SK-N-SH (cell line): ENCODE data around the gene KMT5B. TPM values are rescaled to one million over a fixed set of nuclear protein-coding genes. Genes with fewer than 3 reads are reported as not detected.

Source experiments
- CTCF ChIA-PET: fragments of 300-600, 350-600 bp; formaldehyde crosslinking; extraction: SDS; loops from one replicate; lab custom pipeline; 2021; lab: Yijun Ruan, JAX
- POLR2A ChIA-PET: fragments of 350-600 bp; sonication (Branson Sonifier 250); formaldehyde crosslinking; extraction: SDS; loops from one replicate; lab custom pipeline; 2020; ENCODE audit warnings: antibody characterized with exemption, inconsistent platforms; lab: Yijun Ruan, JAX
- DNase-seq: peaks from one replicate; pipeline ENCODE4 v3.0.0; 2012
- H2AFZ ChIP-seq: fragments of 200-600 bp; sonication (generic); 2 replicates; pipeline ENCODE4 v1.8.1; 2016; ENCODE audit warnings: antibody characterized with exemption, mild to moderate bottlenecking, low read depth
- H3F3A ChIP-seq: fragments of 200-600 bp; sonication (generic); replicated peaks from 2 replicates; pipeline ENCODE3; 2016; ENCODE audit warnings: antibody characterized with exemption, mild to moderate bottlenecking; ENCODE audit not compliant: insufficient read depth
- H3K27ac ChIP-seq, 2 experiments: fragments of 200-500 bp in 1 of 2; fragments of 200-600 bp in 1 of 2; sonication (Bioruptor generic) in 1 of 2; sonication (generic), shearing (Covaris generic) in 1 of 2; 2 replicates each; pipeline versions ENCODE4 v1.5.1 to v1.6.1; 2014 to 2016; ENCODE audit warnings: low read depth in 2 of 2, inconsistent platforms in 1 of 2, low read length in 1 of 2, mild to moderate bottlenecking in 1 of 2, mixed read lengths in 1 of 2
- H3K27me3 ChIP-seq: fragments of 200-600 bp; sonication (generic), shearing (Covaris generic); 2 replicates; pipeline ENCODE4 v1.6.1; 2016; ENCODE audit warnings: mixed run types; ENCODE audit not compliant: insufficient read depth
- H3K36me3 ChIP-seq, 2 experiments: fragments of 200-500 bp in 1 of 2; fragments of 200-600 bp in 1 of 2; sonication (Bioruptor generic) in 1 of 2; sonication (generic) in 1 of 2; replicated peaks in 1 of 2; 2 replicates each; pipeline versions ENCODE3 to v1.5.1; 2014 to 2016; ENCODE audit warnings: low read length in 1 of 2, mild to moderate bottlenecking in 1 of 2; ENCODE audit not compliant: insufficient read depth in 2 of 2, control insufficient read depth in 1 of 2
- H3K4me1 ChIP-seq, 2 experiments: fragments of 200-500 bp in 1 of 2; fragments of 200-600 bp in 1 of 2; sonication (Bioruptor generic) in 1 of 2; sonication (generic), shearing (Covaris generic) in 1 of 2; 2 replicates each; pipeline versions ENCODE4 v1.5.1 to v1.6.1; 2014 to 2016; ENCODE audit warnings: low read depth in 1 of 2, low read length in 1 of 2, mixed run types in 1 of 2; ENCODE audit not compliant: insufficient read depth in 2 of 2, control insufficient read depth in 1 of 2
- H3K4me2 ChIP-seq: fragments of 200-600 bp; sonication (generic), shearing (Covaris generic); 2 replicates; pipeline ENCODE4 v1.6.1; 2017; ENCODE audit warnings: mixed run types
- H3K4me3 ChIP-seq, 2 experiments: fragments of 200-500 bp in 1 of 2; fragments of 200-600 bp in 1 of 2; sonication (Bioruptor generic) in 1 of 2; sonication (generic), shearing (Covaris generic) in 1 of 2; 2 replicates each; pipeline versions ENCODE4 v1.5.1 to v1.8.1; 2014 to 2016; ENCODE audit warnings: low read depth in 2 of 2, inconsistent platforms in 1 of 2, low read length in 1 of 2, mild to moderate bottlenecking in 1 of 2, mixed read lengths in 1 of 2, moderate library complexity in 1 of 2
- H3K79me2 ChIP-seq: fragments of 200-600 bp; sonication (generic); 2 replicates; pipeline ENCODE4 v1.8.1; 2017; ENCODE audit warnings: mild to moderate bottlenecking; ENCODE audit not compliant: insufficient read depth
- H3K9ac ChIP-seq: fragments of 200-600 bp; sonication (generic); 2 replicates; pipeline ENCODE4 v1.6.1; 2017; ENCODE audit warnings: mixed run types
- H3K9me2 ChIP-seq: fragments of 200-600 bp; sonication (generic); 2 replicates; pipeline ENCODE4 v1.6.1; 2017; ENCODE audit warnings: mixed run types
- H3K9me3 ChIP-seq: fragments of 200-600 bp; sonication (generic); 2 replicates; pipeline ENCODE4 v1.6.1; 2017; ENCODE audit warnings: mixed run types, mild to moderate bottlenecking, moderate library complexity
- H4K20me1 ChIP-seq: fragments of 200-600 bp; sonication (generic); 2 replicates; pipeline ENCODE4 v1.6.1; 2017; ENCODE audit warnings: mild to moderate bottlenecking, mixed run types; ENCODE audit not compliant: insufficient read depth
- CHD2 ChIP-seq: fragments of 150-350 bp; IDR thresholded peaks from 2 replicates; pipeline ENCODE4 v1.6.1; 2018; ENCODE audit warnings: low read length; ENCODE audit not compliant: partially characterized antibody
- ELF1 ChIP-seq: IDR thresholded peaks from 2 replicates; pipeline ENCODE4 v1.4.0; 2012
- EP300 ChIP-seq, 2 experiments: IDR thresholded peaks; 2 replicates each; pipeline versions ENCODE4 v1.4.0 to v1.6.1; 2012; ENCODE audit warnings: borderline replicate concordance in 1 of 2, low read depth in 1 of 2, low read length in 1 of 2
- FOSL2 ChIP-seq: IDR thresholded peaks from 2 replicates; pipeline ENCODE4 v1.4.0; 2012; ENCODE audit warnings: low read depth, mild to moderate bottlenecking, moderate library complexity, borderline replicate concordance
- GABPA ChIP-seq: IDR thresholded peaks from 2 replicates; pipeline ENCODE4 v1.4.0; 2012; ENCODE audit warnings: low read depth, mild to moderate bottlenecking
- MEF2A ChIP-seq: IDR thresholded peaks from 2 replicates; pipeline ENCODE4 v1.4.0; 2012; ENCODE audit warnings: low read depth, borderline replicate concordance
- NFIC ChIP-seq: IDR thresholded peaks from 2 replicates; pipeline ENCODE4 v1.4.0; 2012; ENCODE audit warnings: borderline replicate concordance
- NRF1 ChIP-seq: IDR thresholded peaks from 2 replicates; pipeline ENCODE4 v1.6.1; 2012; ENCODE audit warnings: low read depth, mild to moderate bottlenecking, low read length
- RAD21 ChIP-seq: IDR thresholded peaks from 2 replicates; pipeline ENCODE4 v1.6.1; 2012; ENCODE audit warnings: mild to moderate bottlenecking, low read length
- RFX5 ChIP-seq: IDR thresholded peaks from 2 replicates; pipeline ENCODE4 v1.6.1; 2012; ENCODE audit warnings: mild to moderate bottlenecking, improper control_type of control experiment, low read length
- RXRA ChIP-seq: IDR thresholded peaks from 2 replicates; pipeline ENCODE4 v1.4.0; 2012; ENCODE audit warnings: low read depth, mild to moderate bottlenecking, borderline replicate concordance
- SIN3A ChIP-seq: IDR thresholded peaks from 2 replicates; pipeline ENCODE4 v1.6.1; 2012; ENCODE audit warnings: low read depth, mild to moderate bottlenecking, low read length, moderate library complexity, borderline replicate concordance
- USF1 ChIP-seq: IDR thresholded peaks from 2 replicates; pipeline ENCODE4 v1.4.0; 2012; ENCODE audit warnings: low read depth, borderline replicate concordance
- WGBS: methylation state at CpG from one replicate; pipeline ENCODE4 v1.1.6; 2017; ENCODE audit warnings: low lambda C conversion rate; 5-methylcytosine and 5-hydroxymethylcytosine counted together
- polyA plus RNA-seq, 3 experiments: library from polyadenylated mRNA; depleted of rRNA; stranded (reverse); fragments of >200 nt; gene quantifications; 2 replicates each; pipeline ENCODE4 v1.2.3, GENCODE V29; 2012
- TF ChIP-seq, protein P1 (sequence below): IDR thresholded peaks from 2 replicates; pipeline ENCODE4 v1.4.0; 2012; ENCODE audit warnings: low read depth
- TF ChIP-seq, protein P2 (sequence below): IDR thresholded peaks from 2 replicates; pipeline ENCODE4 v1.4.0; 2012; ENCODE audit warnings: low read depth, borderline replicate concordance
- TF ChIP-seq, protein P3 (sequence below): IDR thresholded peaks from 2 replicates; pipeline ENCODE4; 2012

The KMT5B gene
- polyA plus RNA-seq, 1 of the 3 experiments (the other 2 are of a cell fraction): 10.4 TPM

- no peak for TF ChIP-seq NFIC
- TF ChIP-seq SIN3A: no peak
- TF ChIP-seq RAD21: no peak
- TF ChIP-seq NRF1: no peak
- no peak for TF ChIP-seq CHD2
- TF ChIP-seq, protein P1, sequence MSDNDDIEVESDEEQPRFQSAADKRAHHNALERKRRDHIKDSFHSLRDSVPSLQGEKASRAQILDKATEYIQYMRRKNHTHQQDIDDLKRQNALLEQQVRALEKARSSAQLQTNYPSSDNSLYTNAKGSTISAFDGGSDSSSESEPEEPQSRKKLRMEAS: no peak
- no peak for TF ChIP-seq EP300 (IDR thresholded peaks at IDR 0.05; ENCODE audit: borderline replicate concordance in 1 of 2, low read depth in 1 of 2, low read length in 1 of 2)
- TF ChIP-seq, all 33 proteins: peak for 0
Measured at GRCh38 chr11:68137833-68138232, 75.3 kb downstream of the KMT5B start (continued).

- DNase-seq: no peak
- TF ChIP-seq RXRA: no peak
- no peak for TF ChIP-seq RFX5
- TF ChIP-seq, protein P2, sequence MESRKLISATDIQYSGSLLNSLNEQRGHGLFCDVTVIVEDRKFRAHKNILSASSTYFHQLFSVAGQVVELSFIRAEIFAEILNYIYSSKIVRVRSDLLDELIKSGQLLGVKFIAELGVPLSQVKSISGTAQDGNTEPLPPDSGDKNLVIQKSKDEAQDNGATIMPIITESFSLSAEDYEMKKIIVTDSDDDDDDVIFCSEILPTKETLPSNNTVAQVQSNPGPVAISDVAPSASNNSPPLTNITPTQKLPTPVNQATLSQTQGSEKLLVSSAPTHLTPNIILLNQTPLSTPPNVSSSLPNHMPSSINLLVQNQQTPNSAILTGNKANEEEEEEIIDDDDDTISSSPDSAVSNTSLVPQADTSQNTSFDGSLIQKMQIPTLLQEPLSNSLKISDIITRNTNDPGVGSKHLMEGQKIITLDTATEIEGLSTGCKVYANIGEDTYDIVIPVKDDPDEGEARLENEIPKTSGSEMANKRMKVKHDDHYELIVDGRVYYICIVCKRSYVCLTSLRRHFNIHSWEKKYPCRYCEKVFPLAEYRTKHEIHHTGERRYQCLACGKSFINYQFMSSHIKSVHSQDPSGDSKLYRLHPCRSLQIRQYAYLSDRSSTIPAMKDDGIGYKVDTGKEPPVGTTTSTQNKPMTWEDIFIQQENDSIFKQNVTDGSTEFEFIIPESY: no peak
- no peak for TF ChIP-seq CHD2
- TF ChIP-seq GABPA: no peak
- no peak for TF ChIP-seq MEF2A
- TF ChIP-seq, protein P3, sequence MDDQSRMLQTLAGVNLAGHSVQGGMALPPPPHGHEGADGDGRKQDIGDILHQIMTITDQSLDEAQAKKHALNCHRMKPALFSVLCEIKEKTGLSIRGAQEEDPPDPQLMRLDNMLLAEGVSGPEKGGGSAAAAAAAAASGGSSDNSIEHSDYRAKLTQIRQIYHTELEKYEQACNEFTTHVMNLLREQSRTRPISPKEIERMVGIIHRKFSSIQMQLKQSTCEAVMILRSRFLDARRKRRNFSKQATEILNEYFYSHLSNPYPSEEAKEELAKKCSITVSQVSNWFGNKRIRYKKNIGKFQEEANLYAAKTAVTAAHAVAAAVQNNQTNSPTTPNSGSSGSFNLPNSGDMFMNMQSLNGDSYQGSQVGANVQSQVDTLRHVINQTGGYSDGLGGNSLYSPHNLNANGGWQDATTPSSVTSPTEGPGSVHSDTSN: no peak
- no peak for TF ChIP-seq ELF1
- no peak for TF ChIP-seq RAD21
- TF ChIP-seq FOSL2: no peak
- no peak for TF ChIP-seq EP300 (IDR thresholded peaks at IDR 0.05; ENCODE audit: borderline replicate concordance in 1 of 2, low read depth in 1 of 2, low read length in 1 of 2)
- no peak for TF ChIP-seq USF1
- TF ChIP-seq, all 33 proteins: peak for 0
- peaks cover 0 to 9% of the 10 kb centered on the region in 2 experiments; a peak in 1 of 4 replicates for H3K4me1 ChIP-seq
- ChIA-PET POLR2A (no interaction called here), CTCF (interaction anchor here (0.7 kb wide), 1 partner anchor 42 kb away, joined by 3 read pairs; no protein-coding TSS in a partner anchor)
- H2AFZ ChIP-seq: no peak overlapping the region
- H3K9me3 ChIP-seq: no peaks in the 10 kb centered on the region; the same call in 1 of the 2 replicates
- H3K79me2 ChIP-seq: no peaks in the 10 kb centered on the region
- H3K4me2 ChIP-seq: no peak overlapping the region
- 89% methylated on average over 8 of the region's 8 CpGs for WGBS
- H3K27me3 ChIP-seq: no peaks in the 10 kb centered on the region
- H3K36me3 ChIP-seq: no peaks in the 10 kb centered on the region
- no peak overlapping the region for H3K9ac ChIP-seq
- no peak overlapping the region for H3K27ac ChIP-seq
- H4K20me1 ChIP-seq: no peaks in the 10 kb centered on the region
- no peak overlapping the region for H3K4me3 ChIP-seq
- no peaks in the 10 kb centered on the region for H3F3A ChIP-seq
- no peaks in the 10 kb centered on the region for H3K9me2 ChIP-seq
Measured at GRCh38 chr11:68136866-68137265, 76.2 kb downstream of the KMT5B start.
